Neural cell (in vitro differentiated cells): ENCODE measurements around the gene SSBP3. TPM values are rescaled to one million over a fixed set of nuclear protein-coding genes. Genes with fewer than 3 reads are reported as not detected.

Experiments
- H2AFZ ChIP-seq: fragments of 200-600, 300-800 bp; sonication (generic), shearing (Covaris generic); 2 replicates; pipeline ENCODE4 v1.6.0; 2014; ENCODE audit warnings: low read depth, mild to moderate bottlenecking, antibody characterized with exemption, low read length, moderate library complexity
- H3F3A ChIP-seq: fragments of 200-600 bp; shearing (Covaris generic); 2 replicates; pipeline ENCODE4 v1.6.1; 2016; ENCODE audit warnings: mild to moderate bottlenecking, moderate library complexity, mixed read lengths, antibody characterized with exemption, low read length; ENCODE audit not compliant: insufficient read depth, poor library complexity, severe bottlenecking
- H3K27ac ChIP-seq: fragments of 200-600, 300-800 bp; sonication (generic), shearing (Covaris generic); 2 replicates; pipeline ENCODE4 v1.5.1; 2014; ENCODE audit warnings: mild to moderate bottlenecking, low read length, moderate library complexity
- H3K27me3 ChIP-seq: fragments of 300-800, 200-600 bp; sonication (generic), shearing (Covaris generic); 2 replicates; pipeline ENCODE4 v1.6.0; 2014; ENCODE audit warnings: mild to moderate bottlenecking, low read depth, low read length, moderate library complexity; ENCODE audit not compliant: insufficient read depth
- H3K36me3 ChIP-seq: fragments of 300-800, 200-600 bp; sonication (generic), shearing (Covaris generic); 2 replicates; pipeline ENCODE4 v1.5.1; 2014; ENCODE audit warnings: mild to moderate bottlenecking, antibody characterized with exemption, low read length, moderate library complexity; ENCODE audit not compliant: insufficient read depth
- H3K4me2 ChIP-seq: fragments of 300-800, 200-600 bp; sonication (generic), shearing (Covaris generic); 2 replicates; pipeline ENCODE4 v1.6.0; 2014; ENCODE audit warnings: mild to moderate bottlenecking, low read length
- H3K4me3 ChIP-seq: fragments of 300-800, 200-600 bp; sonication (generic), shearing (Covaris generic); 2 replicates; pipeline ENCODE4 v1.5.1; 2014; ENCODE audit warnings: mild to moderate bottlenecking, low read length, moderate library complexity
- H3K79me2 ChIP-seq: fragments of 200-600 bp; shearing (Covaris generic); replicated peaks from 2 replicates; pipeline ENCODE4 v1.6.0; 2014; ENCODE audit warnings: mild to moderate bottlenecking, low read length, moderate library complexity; ENCODE audit not compliant: insufficient read depth
- H3K9ac ChIP-seq: fragments of 300-800, 200-600 bp; sonication (generic), shearing (Covaris generic); 2 replicates; pipeline ENCODE4 v1.6.1; 2016; ENCODE audit warnings: mild to moderate bottlenecking, low read length, mixed read lengths
- H3K9me2 ChIP-seq: fragments of 200-600 bp; shearing (Covaris generic); 2 replicates; pipeline ENCODE4 v1.6.1; 2016; ENCODE audit warnings: mild to moderate bottlenecking, low read length, mixed read lengths; ENCODE audit not compliant: insufficient read depth
- H3K9me3 ChIP-seq: fragments of 200-600, 300-800 bp; sonication (generic), shearing (Covaris generic); 2 replicates; pipeline ENCODE4 v1.6.1; 2016; ENCODE audit warnings: mild to moderate bottlenecking, mixed run types, low read length, moderate library complexity, mixed read lengths
- H4K20me1 ChIP-seq: fragments of 200-600 bp; shearing (Covaris generic); 2 replicates; pipeline ENCODE4 v1.6.1; 2016; ENCODE audit warnings: mild to moderate bottlenecking, mixed run types; ENCODE audit not compliant: insufficient read depth
- CTCF ChIP-seq: fragments of 450-650 bp; IDR thresholded peaks from 2 replicates; pipeline ENCODE4 v1.5.1; 2014; ENCODE audit warnings: antibody characterized with exemption, mild to moderate bottlenecking, moderate library complexity; ENCODE audit not compliant: poor library complexity, severe bottlenecking
- EP300 ChIP-seq: fragments of 450-650 bp; conservative IDR thresholded peaks from 2 replicates; pipeline ENCODE4 v1.6.1; 2014; ENCODE audit warnings: antibody characterized with exemption, mild to moderate bottlenecking, moderate library complexity; ENCODE audit not compliant: poor library complexity, severe bottlenecking
- EZH2 ChIP-seq: fragments of 200-600, 300-800 bp; shearing (Covaris generic), sonication (generic); IDR thresholded peaks from 2 replicates; pipeline ENCODE4 v1.6.1; 2014; ENCODE audit warnings: antibody characterized with exemption, low read length, borderline replicate concordance, mild to moderate bottlenecking; ENCODE audit not compliant: insufficient read depth, poor library complexity, severe bottlenecking
- MXI1 ChIP-seq: fragments of 450-650 bp; conservative IDR thresholded peaks from 2 replicates; pipeline ENCODE4 v1.6.1; 2014; ENCODE audit warnings: antibody characterized with exemption, mild to moderate bottlenecking; ENCODE audit not compliant: poor library complexity, severe bottlenecking
- POLR2AphosphoS5 ChIP-seq: IDR thresholded peaks from 2 replicates; pipeline ENCODE4 v1.6.1; 2012
- RAD21 ChIP-seq: fragments of 450-650 bp; conservative IDR thresholded peaks from 2 replicates; pipeline ENCODE4 v1.6.1; 2014; ENCODE audit warnings: antibody characterized with exemption, mild to moderate bottlenecking, moderate library complexity
- REST ChIP-seq: IDR thresholded peaks from 2 replicates; pipeline ENCODE4 v1.6.1; 2012; ENCODE audit warnings: borderline replicate concordance
- SMC3 ChIP-seq: fragments of 450-650 bp; conservative IDR thresholded peaks from 2 replicates; pipeline ENCODE4 v1.6.1; 2014; ENCODE audit warnings: antibody characterized with exemption, mild to moderate bottlenecking, moderate library complexity; ENCODE audit not compliant: poor library complexity
- TAF1 ChIP-seq: IDR thresholded peaks from 2 replicates; pipeline ENCODE4 v1.6.1; 2012; ENCODE audit warnings: low read depth
- polyA plus RNA-seq: library from polyadenylated mRNA; depleted of rRNA; stranded (reverse); fragments of >200 nt; gene quantifications from 2 replicates; pipeline ENCODE4 v1.2.3, GENCODE V29; 2014

Gene SSBP3
- polyA plus RNA-seq, 1 donor from 2014 or later: 77.4 TPM

- Histone ChIP-seq H3K9me3 (no peaks in the 10 kb centered on the region), H4K20me1 (no peaks in the 10 kb centered on the region), H3K9me2 (no peaks in the 10 kb centered on the region), H3K9ac (no peak overlapping the region), H3K4me2 (no peak overlapping the region), H3K4me3 (no peak overlapping the region), H3K36me3 (no peaks in the 10 kb centered on the region), H3F3A (no peaks in the 10 kb centered on the region), H3K27me3 (no peaks in the 10 kb centered on the region), H2AFZ (no peak overlapping the region), H3K27ac (no peak overlapping the region), H3K79me2 (no peaks in the 10 kb centered on the region)
- no peak for TF ChIP-seq EP300
- TF ChIP-seq EZH2: no peak
- TF ChIP-seq SMC3: no peak
Observed at GRCh38 chr1:54442185-54442584, 36.0 kb upstream of the SSBP3 start.

GRCh38 chr1:54439550-54440223 is 33.5 kb upstream of the SSBP3 start:
- Histone ChIP-seq H3K9ac (no peak overlapping the region), H3K27ac (no peak overlapping the region), H3K36me3 (no peaks in the 10 kb centered on the region), H3K79me2 (no peaks in the 10 kb centered on the region), H2AFZ (no peak overlapping the region), H3K9me2 (no peaks in the 10 kb centered on the region), H4K20me1 (no peaks in the 10 kb centered on the region), H3K4me3 (no peak overlapping the region), H3K4me2 (no peak overlapping the region), H3K27me3 (no peaks in the 10 kb centered on the region), H3K9me3 (no peaks in the 10 kb centered on the region), H3F3A (no peaks in the 10 kb centered on the region)
- no peak for TF ChIP-seq RAD21
- TF ChIP-seq REST: no peak
- no peak for TF ChIP-seq MXI1
- TF ChIP-seq CTCF: no peak
- TF ChIP-seq EZH2: no peak
- no peak for TF ChIP-seq POLR2AphosphoS5
- TF ChIP-seq TAF1: no peak
- TF ChIP-seq EP300: no peak
- no peak for TF ChIP-seq SMC3
